Measurements from ENCODE around the gene HOXD3. TPM values are rescaled to one million over a fixed set of nuclear protein-coding genes. Genes with fewer than 3 reads are reported as not detected.

HOXD3 gene
- total RNA-seq, 1 donor from 2014 or later, result not detected

- Histone ChIP-seq H3K4me2 (ENCODE audit: low read length) (peak overlapping the region; percentile 82), H3K9me3 (ENCODE audit: insufficient read depth, low read depth, low read length) (peaks cover 2% of the 10 kb centered on the region), H3K9ac (ENCODE audit: low read length) (peak overlapping the region; percentile 52), H3K36me3 (ENCODE audit: insufficient read depth, low read length) (no peaks in the 10 kb centered on the region), H3K4me1 (ENCODE audit: insufficient read depth, low read length) (peaks cover 8% of the 10 kb centered on the region), H2AFZ (ENCODE audit: low read depth, low read length) (peak overlapping the region; percentile 22), H4K20me1 (ENCODE audit: insufficient read depth, low read length) (no peaks in the 10 kb centered on the region), H3K4me3 (ENCODE audit: insufficient read depth, low read depth, low read length) (peak overlapping the region; percentile 32), H3K27me3 (ENCODE audit: insufficient read depth, low read length) (peaks cover 85% of the 10 kb centered on the region), H3K79me2 (ENCODE audit: insufficient read depth, low read length) (no peaks in the 10 kb centered on the region), H3K27ac (ENCODE audit: low read depth, low read length) (peak overlapping the region; percentile 40)
- H3K4me1 Mint-ChIP-seq (ENCODE audit: low read depth, unreplicated experiment), result no peaks in the 10 kb centered on the region
- TF ChIP-seq CTCF (IDR thresholded peaks at IDR 0.05; ENCODE audit: insufficient read depth, low read depth, low read length) (no peak), EZH2 (IDR thresholded peaks at IDR 0.05; ENCODE audit: insufficient read depth, low read length) (no peak)
- DNase-seq (ENCODE audit: low read depth) (peak; percentile 88), FAIRE-seq (peak; percentile 20)
- no peak overlapping the region for H3K27ac Mint-ChIP-seq (ENCODE audit: unreplicated experiment)
- peaks cover 87% of the 10 kb centered on the region for H3K27me3 Mint-ChIP-seq (ENCODE audit: low read depth, unreplicated experiment)
- H3K9me3 Mint-ChIP-seq (ENCODE audit: unreplicated experiment), result peaks cover 29% of the 10 kb centered on the region
- peaks cover 4% of the 10 kb centered on the region for H3K36me3 Mint-ChIP-seq (ENCODE audit: low read depth, unreplicated experiment)
- H3K4me3 Mint-ChIP-seq (ENCODE audit: unreplicated experiment), result no peak overlapping the region
These were observed 4.9 kb downstream of the HOXD3 start for GRCh38 chr2:176161825-176162626.

- H3K9me3 ChIP-seq (ENCODE audit: insufficient read depth, low read depth, low read length), result peaks cover 2% of the 10 kb centered on the region
- TF ChIP-seq CTCF (IDR thresholded peaks at IDR 0.05; ENCODE audit: insufficient read depth, low read depth, low read length) (no peak), EZH2 (IDR thresholded peaks at IDR 0.05; ENCODE audit: insufficient read depth, low read length) (no peak)
- peak overlapping the region; percentile 1 for H3K9ac ChIP-seq (ENCODE audit: low read length)
- H3K79me2 ChIP-seq (ENCODE audit: insufficient read depth, low read length), result no peaks in the 10 kb centered on the region
- H4K20me1 ChIP-seq (ENCODE audit: insufficient read depth, low read length), result no peaks in the 10 kb centered on the region
- H3K36me3 ChIP-seq (ENCODE audit: insufficient read depth, low read length), result no peaks in the 10 kb centered on the region
- peaks cover 85% of the 10 kb centered on the region for H3K27me3 ChIP-seq (ENCODE audit: insufficient read depth, low read length)
- Mint-ChIP-seq H3K27me3 (ENCODE audit: low read depth, unreplicated experiment) (peaks cover 90% of the 10 kb centered on the region), H3K27ac (ENCODE audit: unreplicated experiment) (peak overlapping the region; percentile 53), H3K4me3 (ENCODE audit: unreplicated experiment) (no peak overlapping the region), H3K9me3 (ENCODE audit: unreplicated experiment) (peaks cover 30% of the 10 kb centered on the region), H3K36me3 (ENCODE audit: low read depth, unreplicated experiment) (peaks cover 4% of the 10 kb centered on the region), H3K4me1 (ENCODE audit: low read depth, unreplicated experiment) (no peaks in the 10 kb centered on the region)
- FAIRE-seq, result no peak
- H3K4me2 ChIP-seq (ENCODE audit: low read length), result peak overlapping the region; percentile 82
- no peak overlapping the region for H3K27ac ChIP-seq (ENCODE audit: low read depth, low read length)
- peak; percentile 57 for DNase-seq (ENCODE audit: low read depth)
- H3K4me1 ChIP-seq (ENCODE audit: insufficient read depth, low read length), result peaks cover 8% of the 10 kb centered on the region
- no peak overlapping the region for H2AFZ ChIP-seq (ENCODE audit: low read depth, low read length)
- no peak overlapping the region for H3K4me3 ChIP-seq (ENCODE audit: insufficient read depth, low read depth, low read length)
These were observed 6.0 kb downstream of the HOXD3 start for GRCh38 chr2:176162911-176163671.

All from astrocyte (in vitro differentiated cells and primary cell).